Astrocyte (in vitro differentiated cells and primary cell): Measurements from ENCODE around the gene TMEM52B. TPM values are rescaled to one million over a fixed set of nuclear protein-coding genes. Genes with fewer than 3 reads are reported as not detected.
A peak's percentile ranks its signal among the peaks of the same experiment; 100 is the strongest.

Experiments used
- DNase-seq: peaks from one replicate; pipeline ENCODE4 v3.0.0-alpha.2; 2010; ENCODE audit warnings: low read depth
- FAIRE-seq: peaks from 2 replicates; lab custom pipeline; 2011; peaks lifted over from hg19 to GRCh38; lab: Jason Lieb, UNC
- H2AFZ ChIP-seq: 2 replicates; pipeline ENCODE4 v1.6.0; 2012; ENCODE audit warnings: low read depth, low read length, inconsistent platforms
- H3K27ac ChIP-seq: 2 replicates; pipeline ENCODE4 v1.5.1; 2011; ENCODE audit warnings: low read depth, low read length, inconsistent platforms
- H3K27me3 ChIP-seq: 2 replicates; pipeline ENCODE4 v1.6.0; 2011; ENCODE audit warnings: low read length, inconsistent platforms; ENCODE audit not compliant: insufficient read depth
- H3K36me3 ChIP-seq: 2 replicates; pipeline ENCODE4 v1.5.1; 2011; ENCODE audit warnings: low read length, inconsistent platforms; ENCODE audit not compliant: insufficient read depth
- H3K4me1 ChIP-seq: 2 replicates; pipeline ENCODE4 v1.5.1; 2011; ENCODE audit warnings: low read length, inconsistent platforms; ENCODE audit not compliant: insufficient read depth
- H3K4me2 ChIP-seq: 2 replicates; pipeline ENCODE4 v1.6.0; 2012; ENCODE audit warnings: low read length, inconsistent platforms
- H3K4me3 ChIP-seq: 2 replicates; pipeline ENCODE4 v1.5.1; 2011; ENCODE audit warnings: low read depth, mild to moderate bottlenecking, low read length, inconsistent platforms; ENCODE audit not compliant: insufficient read depth
- H3K79me2 ChIP-seq: 2 replicates; pipeline ENCODE4 v1.6.0; 2012; ENCODE audit warnings: mild to moderate bottlenecking, low read length, inconsistent platforms; ENCODE audit not compliant: insufficient read depth
- H3K9ac ChIP-seq: 2 replicates; pipeline ENCODE4 v1.6.0; 2012; ENCODE audit warnings: mild to moderate bottlenecking, low read length, inconsistent platforms
- H3K9me3 ChIP-seq: 2 replicates; pipeline ENCODE4 v1.5.1; 2012; ENCODE audit warnings: low read depth, mild to moderate bottlenecking, low read length, inconsistent platforms; ENCODE audit not compliant: insufficient read depth
- H4K20me1 ChIP-seq: 2 replicates; pipeline ENCODE4 v1.6.0; 2012; ENCODE audit warnings: low read length, inconsistent platforms; ENCODE audit not compliant: insufficient read depth
- H3K27ac Mint-ChIP-seq: one replicate; pipeline ENCODE4 v1.8.0; 2021; ENCODE audit warnings: mild to moderate bottlenecking, mixed read lengths; ENCODE audit not compliant: unreplicated experiment
- H3K27me3 Mint-ChIP-seq: one replicate; pipeline ENCODE4 v1.8.0; 2021; ENCODE audit warnings: low read depth, mixed read lengths; ENCODE audit not compliant: unreplicated experiment
- H3K36me3 Mint-ChIP-seq: one replicate; pipeline ENCODE4 v1.8.0; 2021; ENCODE audit warnings: low read depth, mixed read lengths; ENCODE audit not compliant: unreplicated experiment
- H3K4me1 Mint-ChIP-seq: one replicate; pipeline ENCODE4 v1.8.0; 2021; ENCODE audit warnings: low read depth, mixed read lengths; ENCODE audit not compliant: unreplicated experiment
- H3K4me3 Mint-ChIP-seq: one replicate; pipeline ENCODE4 v1.8.0; 2021; ENCODE audit warnings: mild to moderate bottlenecking, moderate library complexity, mixed read lengths; ENCODE audit not compliant: unreplicated experiment
- H3K9me3 Mint-ChIP-seq: one replicate; pipeline ENCODE4 v1.8.0; 2021; ENCODE audit warnings: mild to moderate bottlenecking, mixed read lengths; ENCODE audit not compliant: unreplicated experiment
- CTCF ChIP-seq: IDR thresholded peaks from 2 replicates; pipeline ENCODE4 v1.5.1; 2011; ENCODE audit warnings: low read depth, mild to moderate bottlenecking, inconsistent platforms, low read length, moderate library complexity; ENCODE audit not compliant: insufficient read depth
- EZH2 ChIP-seq: IDR thresholded peaks from 2 replicates; pipeline ENCODE4 v1.6.1; 2012; ENCODE audit warnings: mild to moderate bottlenecking, low read length, inconsistent platforms; ENCODE audit not compliant: insufficient read depth
- total RNA-seq: library from RNA; stranded (reverse); gene quantifications from 2 replicates; pipeline ENCODE4 v1.2.1, GENCODE V29; 2021

The TMEM52B gene
- total RNA-seq, 1 donor from 2014 or later: 0.45 TPM

- Mint-ChIP-seq H3K4me1 (peaks cover 5% of the 10 kb centered on the region), H3K27me3 (no peaks in the 10 kb centered on the region), H3K9me3 (no peaks in the 10 kb centered on the region), H3K36me3 (no peaks in the 10 kb centered on the region), H3K27ac (peak overlapping the region; percentile 88), H3K4me3 (peak overlapping the region; percentile 40)
- no peak for DNase-seq
- TF ChIP-seq EZH2: no peak
- TF ChIP-seq CTCF: no peak
- Histone ChIP-seq H3K4me1 (peaks cover 7% of the 10 kb centered on the region), H3K27me3 (no peaks in the 10 kb centered on the region), H3K27ac (peak overlapping the region; percentile 99), H4K20me1 (peaks cover 13% of the 10 kb centered on the region), H3K79me2 (peaks cover 24% of the 10 kb centered on the region), H3K9me3 (no peaks in the 10 kb centered on the region), H3K36me3 (no peaks in the 10 kb centered on the region), H3K4me3 (no peak overlapping the region), H3K4me2 (no peak overlapping the region), H3K9ac (no peak overlapping the region), H2AFZ (no peak overlapping the region)
- FAIRE-seq: no peak
Measured at GRCh38 chr12:10211101-10211939, 32.5 kb downstream of the TMEM52B start.

DNA sequence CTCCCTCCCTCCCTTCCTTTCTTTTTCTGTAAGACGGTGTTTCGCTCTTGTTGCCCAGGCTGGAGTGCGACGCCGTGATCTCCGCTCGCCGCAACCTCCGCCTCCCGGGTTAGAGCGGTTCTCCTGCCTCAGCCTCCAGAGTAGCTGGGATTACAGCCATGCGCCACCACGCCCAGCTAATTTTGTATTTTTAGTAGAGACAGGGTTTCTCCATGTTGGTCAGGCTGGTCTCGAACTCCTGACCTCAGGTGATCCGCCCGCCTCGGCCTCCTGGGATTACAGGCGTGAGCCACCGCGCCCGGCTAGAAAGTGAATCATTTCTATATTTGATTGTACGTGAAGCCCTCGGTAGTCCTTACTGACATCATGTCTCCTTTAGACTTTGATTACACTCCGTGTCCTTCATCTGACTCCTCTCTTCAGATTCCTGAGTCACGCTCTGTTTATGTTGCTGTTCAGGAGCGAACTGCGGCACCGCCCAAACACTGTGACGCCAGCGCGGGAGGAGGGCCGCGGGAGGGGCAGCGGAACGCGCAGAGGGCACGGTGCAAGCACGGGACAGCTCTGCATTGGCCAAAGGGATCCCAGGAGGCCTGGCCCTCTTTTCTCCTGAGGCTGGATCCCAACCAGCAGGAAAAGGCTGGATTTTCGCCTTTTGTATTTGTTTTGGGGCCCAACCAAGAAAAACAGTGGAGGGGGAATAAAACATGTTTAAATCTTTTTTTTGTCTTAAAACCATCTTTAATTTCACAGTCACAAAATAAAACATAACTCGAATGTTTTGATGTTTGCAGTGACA is 33.3 kb downstream of the TMEM52B start:
- H3K9me3 Mint-ChIP-seq: no peaks in the 10 kb centered on the region
- FAIRE-seq: peak; percentile 47

More for the DNA sequence above, 33.3 kb downstream of the TMEM52B start:
- no peaks in the 10 kb centered on the region for H3K36me3 Mint-ChIP-seq
- Histone ChIP-seq H3K4me1 (peaks cover 7% of the 10 kb centered on the region), H3K9me3 (no peaks in the 10 kb centered on the region), H3K9ac (peak overlapping the region; percentile 99), H3K4me2 (peak overlapping the region; percentile 96), H3K79me2 (peaks cover 31% of the 10 kb centered on the region), H3K27ac (peak overlapping the region; percentile 99), H3K36me3 (no peaks in the 10 kb centered on the region), H4K20me1 (peaks cover 13% of the 10 kb centered on the region), H2AFZ (no peak overlapping the region), H3K4me3 (peak overlapping the region; percentile 92), H3K27me3 (no peaks in the 10 kb centered on the region)
- TF ChIP-seq EZH2 (no peak), CTCF (no peak)
- peaks cover 5% of the 10 kb centered on the region for H3K4me1 Mint-ChIP-seq
- peak overlapping the region; percentile 100 for H3K27ac Mint-ChIP-seq
- H3K27me3 Mint-ChIP-seq: no peaks in the 10 kb centered on the region
- peak overlapping the region; percentile 97 for H3K4me3 Mint-ChIP-seq
- DNase-seq: peak; percentile 99
